IPS-20b (cell line): ENCODE measurements around the gene ASGR2.
"Not testable (repeated sequence)": the region's sequence is repeated elsewhere in the genome, so short reads cannot be mapped to it uniquely, and the experiment has no call there.

Experiments
- H3K27ac ChIP-seq: one replicate; pipeline ENCODE4 v1.5.1; 2013; ENCODE audit warnings: low read length
- H3K27me3 ChIP-seq: 2 replicates; pipeline ENCODE4 v1.6.1; 2013; ENCODE audit warnings: mild to moderate bottlenecking, low read length, inconsistent platforms; ENCODE audit not compliant: insufficient read depth
- H3K36me3 ChIP-seq: 2 replicates; pipeline ENCODE4 v1.6.1; 2013; ENCODE audit warnings: low read depth, mild to moderate bottlenecking, inconsistent platforms, low read length, moderate library complexity; ENCODE audit not compliant: insufficient read depth
- H3K4me1 ChIP-seq: 2 replicates; pipeline ENCODE4 v1.6.1; 2013; ENCODE audit warnings: mild to moderate bottlenecking, control low read depth, inconsistent platforms, low read length, moderate library complexity; ENCODE audit not compliant: insufficient read depth
- H3K4me3 ChIP-seq: 2 replicates; pipeline ENCODE4 v1.5.1; 2013; ENCODE audit warnings: mild to moderate bottlenecking, low read length, inconsistent platforms
- H3K9ac ChIP-seq: 2 replicates; pipeline ENCODE4 v1.6.1; 2013; ENCODE audit warnings: low read depth, mild to moderate bottlenecking, inconsistent platforms, low read length, moderate library complexity
- H3K9me3 ChIP-seq: 2 replicates; pipeline ENCODE4 v1.6.1; 2013; ENCODE audit warnings: mild to moderate bottlenecking, low read depth, low read length, inconsistent platforms; ENCODE audit not compliant: insufficient read depth

ASGR2 gene

GRCh38 chr17:7109461-7110322, 4.9 kb downstream of the ASGR2 start:
- H3K4me1 ChIP-seq = no peaks in the 10 kb centered on the region
- H3K4me3 ChIP-seq = no peak overlapping the region
- H3K9ac ChIP-seq = no peak overlapping the region

GRCh38 chr17:7108981-7109380, 5.6 kb downstream of the ASGR2 start:
- H3K4me3 ChIP-seq = no peak overlapping the region
- H3K9me3 ChIP-seq = no peaks in the 10 kb centered on the region
- H3K27ac ChIP-seq = no peak overlapping the region
- no peaks in the 10 kb centered on the region for H3K36me3 ChIP-seq
- no peaks in the 10 kb centered on the region for H3K27me3 ChIP-seq
- no peaks in the 10 kb centered on the region for H3K4me1 ChIP-seq
- no peak overlapping the region for H3K9ac ChIP-seq

More at GRCh38 chr17:7109461-7110322, 4.9 kb downstream of the ASGR2 start:
- no peaks in the 10 kb centered on the region for H3K9me3 ChIP-seq
- no peaks in the 10 kb centered on the region for H3K27me3 ChIP-seq
- no peak overlapping the region for H3K27ac ChIP-seq
- no peaks in the 10 kb centered on the region for H3K36me3 ChIP-seq

GRCh38 chr17:7108560-7108925, 6.1 kb downstream of the ASGR2 start:
- H3K27me3 ChIP-seq = no peaks in the 10 kb centered on the region
- no peak overlapping the region for H3K9ac ChIP-seq
- H3K4me3 ChIP-seq = no peak overlapping the region
- H3K4me1 ChIP-seq = no peaks in the 10 kb centered on the region
- H3K36me3 ChIP-seq = no peaks in the 10 kb centered on the region
- H3K27ac ChIP-seq = no peak overlapping the region
- no peaks in the 10 kb centered on the region for H3K9me3 ChIP-seq

- Histone ChIP-seq H3K27me3 (peaks cover 4% of the 10 kb centered on the region; the same call in 1 of the 2 replicates), H3K36me3 (no peaks in the 10 kb centered on the region)
These were observed 6.6 kb downstream of the ASGR2 start for GRCh38 chr17:7107795-7108559.

GRCh38 chr17:7107012-7107754, 7.4 kb downstream of the ASGR2 start:
- H3K9me3 ChIP-seq = no peaks in the 10 kb centered on the region
- H3K27me3 ChIP-seq = peaks cover 12% of the 10 kb centered on the region; the same call in 1 of the 2 replicates
- no peak overlapping the region for H3K9ac ChIP-seq
- no peak overlapping the region for H3K4me3 ChIP-seq
- no peaks in the 10 kb centered on the region for H3K4me1 ChIP-seq
- no peaks in the 10 kb centered on the region for H3K36me3 ChIP-seq
- no peak overlapping the region for H3K27ac ChIP-seq

More at GRCh38 chr17:7107795-7108559, 6.6 kb downstream of the ASGR2 start:
- Histone ChIP-seq H3K27ac (no peak overlapping the region), H3K9ac (no peak overlapping the region), H3K9me3 (no peaks in the 10 kb centered on the region), H3K4me3 (no peak overlapping the region), H3K4me1 (no peaks in the 10 kb centered on the region)

- Histone ChIP-seq H3K27me3 (peaks cover 33% of the 10 kb centered on the region; the same call in 1 of the 2 replicates), H3K9me3 (no peaks in the 10 kb centered on the region), H3K27ac (no peak overlapping the region), H3K4me3 (no peak overlapping the region), H3K36me3 (no peaks in the 10 kb centered on the region), H3K4me1 (no peaks in the 10 kb centered on the region), H3K9ac (no peak overlapping the region)
These were observed 12.2 kb downstream of the ASGR2 start for GRCh38 chr17:7102421-7102820.

- Histone ChIP-seq H3K36me3 (no peaks in the 10 kb centered on the region), H3K9ac (no peak overlapping the region), H3K9me3 (no peaks in the 10 kb centered on the region), H3K27me3 (peaks cover 33% of the 10 kb centered on the region; the same call in 1 of the 2 replicates), H3K4me3 (no peak overlapping the region), H3K4me1 (no peaks in the 10 kb centered on the region), H3K27ac (no peak overlapping the region)
These were observed 13.1 kb downstream of the ASGR2 start for GRCh38 chr17:7101531-7101930.

- not testable (repeated sequence) for H3K9me3 ChIP-seq, H3K36me3 ChIP-seq, H3K9ac ChIP-seq, H3K4me3 ChIP-seq, H3K27ac ChIP-seq, H3K4me1 ChIP-seq
- H3K27me3 ChIP-seq = peaks cover 33% of the 10 kb centered on the region; the same call in 1 of the 2 replicates
These were observed 13.8 kb downstream of the ASGR2 start for GRCh38 chr17:7100641-7101379.

- Histone ChIP-seq H3K9me3 (no peaks in the 10 kb centered on the region), H3K27me3 (peaks cover 33% of the 10 kb centered on the region; the same call in 1 of the 2 replicates), H3K4me1 (no peaks in the 10 kb centered on the region), H3K36me3 (no peaks in the 10 kb centered on the region), H3K4me3 (no peak overlapping the region), H3K9ac (no peak overlapping the region), H3K27ac (no peak overlapping the region)
These were observed 15.7 kb downstream of the ASGR2 start for GRCh38 chr17:7098802-7099459.

GRCh38 chr17:7097940-7098339, 16.7 kb downstream of the ASGR2 start:
- no peak overlapping the region for H3K27ac ChIP-seq

More at GRCh38 chr17:7097940-7098339, 16.7 kb downstream of the ASGR2 start:
- Histone ChIP-seq H3K4me1 (no peaks in the 10 kb centered on the region), H3K9me3 (no peaks in the 10 kb centered on the region), H3K36me3 (no peaks in the 10 kb centered on the region), H3K4me3 (no peak overlapping the region), H3K27me3 (peaks cover 29% of the 10 kb centered on the region; the same call in 1 of the 2 replicates), H3K9ac (no peak overlapping the region)
